PFSK-1 (cell line): ENCODE data around the gene COX17.

Experiments
- REST ChIP-seq, 2 experiments: IDR thresholded peaks; 2 replicates each; pipeline versions ENCODE4 v1.6.1 to v1.8.0; 2011 to 2012; ENCODE audit warnings: low read depth in 2 of 2, low read length in 2 of 2, control low read depth in 1 of 2, inconsistent platforms in 1 of 2, mild to moderate bottlenecking in 1 of 2, moderate library complexity in 1 of 2; ENCODE audit not compliant: insufficient read depth in 1 of 2
- TAF1 ChIP-seq: IDR thresholded peaks from 2 replicates; pipeline ENCODE4 v1.6.1; 2012; ENCODE audit warnings: low read length, control low read depth, borderline replicate concordance; ENCODE audit not compliant: insufficient read depth

GRCh38 chr3:119665954-119666559, 11.1 kb downstream of the COX17 start:
- no peak for TF ChIP-seq REST (IDR thresholded peaks at IDR 0.05; ENCODE audit: insufficient read depth in 1 of 2, low read depth in 2 of 2, low read length in 2 of 2)
- TF ChIP-seq TAF1, result no peak
